ENCODE data around the gene MATN3.

The MATN3 gene

DNA sequence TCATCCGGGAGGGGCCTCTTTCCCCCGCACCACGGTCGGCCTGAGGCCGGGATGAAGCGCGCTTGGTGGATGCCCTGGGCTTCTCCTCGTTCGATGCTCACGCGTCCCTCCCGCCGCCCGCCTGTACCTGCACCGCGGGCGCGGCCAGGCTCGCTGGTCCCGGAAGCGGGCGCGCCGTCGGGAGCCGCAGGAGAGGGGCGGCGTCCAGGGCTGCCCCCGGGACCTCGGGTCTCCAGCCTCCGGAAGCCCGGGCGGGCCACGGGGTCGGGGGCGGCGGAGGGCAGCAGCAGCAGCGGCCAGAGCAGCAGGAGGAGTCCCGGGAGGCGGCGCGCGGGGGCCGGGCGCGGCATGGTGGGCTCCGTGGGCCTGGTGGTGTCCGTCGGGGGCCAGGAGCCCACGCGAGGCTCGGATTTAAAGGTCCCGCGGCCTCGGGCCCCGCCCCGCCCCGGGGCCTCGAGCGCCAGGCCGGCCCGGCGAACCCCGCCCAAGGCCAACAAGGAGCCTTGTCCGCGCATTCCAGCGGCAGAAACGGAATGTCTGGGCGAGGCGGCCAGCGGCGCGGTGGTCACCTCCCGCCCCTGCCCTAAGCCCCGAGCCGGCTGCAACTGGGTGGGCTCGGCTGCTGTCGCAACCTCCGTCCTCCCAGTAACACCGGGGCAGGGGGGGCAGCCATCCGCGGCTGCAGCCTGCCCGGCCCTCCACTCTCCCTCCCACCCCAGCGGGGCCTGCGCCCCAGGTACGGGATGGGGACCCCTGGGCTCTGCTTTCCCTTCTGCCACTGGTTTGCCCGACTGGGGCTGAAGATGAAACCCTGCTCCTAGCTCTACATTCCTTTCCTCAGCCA, at the start of gene MATN3:
Gene MATN3 (minus strand): TSS at position 387 of the 844 bp plus-strand sequence. CDS start 37 bp downstream, at position 350.
- H3K27ac ChIP-seq, result peak within 1 kb of the TSS; percentile 64 to 86
- DNase-seq (ENCODE audit: low spot score), result no peak
- TF ChIP-seq, protein P1, sequence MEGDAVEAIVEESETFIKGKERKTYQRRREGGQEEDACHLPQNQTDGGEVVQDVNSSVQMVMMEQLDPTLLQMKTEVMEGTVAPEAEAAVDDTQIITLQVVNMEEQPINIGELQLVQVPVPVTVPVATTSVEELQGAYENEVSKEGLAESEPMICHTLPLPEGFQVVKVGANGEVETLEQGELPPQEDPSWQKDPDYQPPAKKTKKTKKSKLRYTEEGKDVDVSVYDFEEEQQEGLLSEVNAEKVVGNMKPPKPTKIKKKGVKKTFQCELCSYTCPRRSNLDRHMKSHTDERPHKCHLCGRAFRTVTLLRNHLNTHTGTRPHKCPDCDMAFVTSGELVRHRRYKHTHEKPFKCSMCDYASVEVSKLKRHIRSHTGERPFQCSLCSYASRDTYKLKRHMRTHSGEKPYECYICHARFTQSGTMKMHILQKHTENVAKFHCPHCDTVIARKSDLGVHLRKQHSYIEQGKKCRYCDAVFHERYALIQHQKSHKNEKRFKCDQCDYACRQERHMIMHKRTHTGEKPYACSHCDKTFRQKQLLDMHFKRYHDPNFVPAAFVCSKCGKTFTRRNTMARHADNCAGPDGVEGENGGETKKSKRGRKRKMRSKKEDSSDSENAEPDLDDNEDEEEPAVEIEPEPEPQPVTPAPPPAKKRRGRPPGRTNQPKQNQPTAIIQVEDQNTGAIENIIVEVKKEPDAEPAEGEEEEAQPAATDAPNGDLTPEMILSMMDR (IDR thresholded peaks at IDR 0.05), result no peak
- peak within 1 kb of the TSS; percentile 85 for H3K4me3 ChIP-seq

DNA sequence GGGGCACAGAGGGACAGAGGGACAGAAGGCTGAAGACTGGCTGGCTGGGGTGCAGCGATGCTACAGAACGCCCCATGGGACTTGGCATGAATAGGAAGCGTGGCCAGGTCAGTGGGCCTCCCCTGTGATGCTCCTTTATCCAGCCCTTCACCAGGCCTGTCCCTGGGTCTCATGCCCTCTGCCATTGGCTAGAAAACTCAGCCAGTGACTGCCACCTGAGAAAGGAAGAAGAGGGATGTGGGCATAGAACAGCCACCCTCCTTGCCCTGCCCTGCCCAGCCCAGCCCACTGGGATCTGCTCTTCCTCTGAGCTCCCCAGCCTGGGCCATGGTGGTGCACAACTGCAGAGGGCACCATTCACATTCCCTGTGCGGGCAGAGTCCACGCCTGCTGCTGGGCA, 49.5 kb upstream of the MATN3 start:
- TF ChIP-seq, protein P1 (IDR thresholded peaks at IDR 0.05), result no peak
- H3K27ac ChIP-seq, result peak overlapping the region in 1 of 2 donors; percentile 33
- DNase-seq (ENCODE audit: low spot score), result no peak
- no peak overlapping the region for H3K4me3 ChIP-seq

- TF ChIP-seq, protein P1 (IDR thresholded peaks at IDR 0.05), result no peak
- peak overlapping the region in 1 of 2 donors; percentile 33 for H3K27ac ChIP-seq
- no peak for DNase-seq (ENCODE audit: low spot score)
- H3K4me3 ChIP-seq, result no peak overlapping the region
These were observed 49.0 kb upstream of the MATN3 start for GRCh38 chr2:20061476-20061875.

DNA sequence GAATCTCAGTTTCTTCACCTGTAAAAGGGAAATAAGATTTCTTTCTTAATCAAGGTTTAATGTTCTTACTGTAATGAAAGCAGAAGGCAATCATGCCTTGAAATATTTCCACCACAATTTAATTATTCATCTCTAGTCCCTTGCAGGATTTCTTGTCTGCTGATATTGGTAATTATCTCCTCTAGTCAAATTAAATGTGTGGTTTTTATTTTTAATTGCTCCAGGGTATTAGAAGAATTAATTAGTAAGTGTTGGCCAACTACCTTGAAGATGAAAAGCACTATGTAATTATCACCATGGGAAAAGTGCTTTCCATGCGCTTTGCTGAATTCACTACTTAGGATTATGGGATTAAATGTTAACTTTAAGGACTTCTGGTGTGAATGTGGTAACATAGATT, 47.6 kb upstream of the MATN3 start:
- DNase-seq (ENCODE audit: low spot score), result no peak
- Histone ChIP-seq H3K4me3 (no peak overlapping the region), H3K27ac (no peak overlapping the region)
- TF ChIP-seq, protein P1 (IDR thresholded peaks at IDR 0.05), result no peak

DNA sequence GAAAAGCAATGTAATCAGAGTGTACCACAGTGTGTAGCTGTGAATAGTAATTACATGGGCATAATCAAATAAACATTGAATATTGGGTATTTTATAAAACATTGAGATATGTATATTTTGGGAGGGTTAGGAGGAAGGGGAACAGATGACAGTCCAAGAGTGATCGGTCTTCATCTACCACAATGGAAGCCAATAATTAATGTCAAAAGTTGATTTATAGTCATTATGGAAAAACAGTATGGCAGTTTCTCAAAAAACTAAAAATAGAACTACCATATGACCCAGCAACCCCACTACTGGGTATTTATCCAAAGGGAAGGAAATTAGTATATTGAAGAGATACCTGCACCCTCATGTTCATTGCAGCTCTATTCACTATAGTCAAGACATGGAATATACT, 44.8 kb upstream of the MATN3 start:
- TF ChIP-seq, protein P1 (IDR thresholded peaks at IDR 0.05), result no peak
- no peak for DNase-seq (ENCODE audit: low spot score)
- H3K27ac ChIP-seq, result no peak overlapping the region
- H3K4me3 ChIP-seq, result no peak overlapping the region

GRCh38 chr2:20054931-20055330, 42.5 kb upstream of the MATN3 start:
- no peak overlapping the region for H3K27ac ChIP-seq
- DNase-seq (ENCODE audit: low spot score), result no peak
- TF ChIP-seq, protein P1 (IDR thresholded peaks at IDR 0.05), result no peak

DNA sequence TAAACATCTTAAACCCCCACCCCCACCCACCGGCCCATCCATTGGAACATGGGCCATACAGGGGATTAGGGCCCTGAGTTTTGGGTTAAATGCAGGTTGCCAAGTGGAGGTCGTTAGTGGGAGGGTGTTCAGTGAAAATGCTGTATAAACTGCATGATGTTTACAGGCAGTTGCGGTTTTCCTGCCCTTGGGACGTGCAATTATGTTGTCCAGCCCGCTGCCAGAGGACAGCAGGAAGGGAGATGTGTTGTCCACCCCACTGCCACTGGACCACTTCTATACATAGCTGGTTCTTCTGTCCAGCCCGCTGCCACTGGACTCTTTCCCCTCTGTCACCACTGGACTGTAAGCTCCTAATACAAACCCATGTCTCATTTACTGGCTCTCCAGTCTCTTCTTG, 41.7 kb upstream of the MATN3 start:
- no peak for DNase-seq (ENCODE audit: low spot score)
- TF ChIP-seq, protein P1 (IDR thresholded peaks at IDR 0.05), result no peak
- Histone ChIP-seq H3K27ac (no peak overlapping the region), H3K4me3 (no peak overlapping the region)

More at GRCh38 chr2:20054931-20055330, 42.5 kb upstream of the MATN3 start:
- no peak overlapping the region for H3K4me3 ChIP-seq
